HG03159 (cell line): Measurements from ENCODE around the gene CCDC117.
"Not testable (repeated sequence)": the region's sequence is repeated elsewhere in the genome, so short reads cannot be mapped to it uniquely, and the experiment has no call there.

Experiments
- ATAC-seq: cut with Tn5 transposase; IDR thresholded peaks from one replicate; pipeline ENCODE4 v1.9.1; 2021; ENCODE audit warnings: mild to moderate bottlenecking, moderate library complexity; ENCODE audit not compliant: unreplicated experiment

CCDC117 gene

GRCh38 chr22:28800308-28801041 is 28.0 kb downstream of the CCDC117 start, which contains the start of gene XBP1:
Gene XBP1 (minus strand): TSS chr22:28800569.
- ATAC-seq = peak; percentile 81

- ATAC-seq = no peak
These were observed 29.5 kb downstream of the CCDC117 start for GRCh38 chr22:28801845-28802594.

GRCh38 chr22:28802595-28803123 is 30.2 kb downstream of the CCDC117 start:
- ATAC-seq = no peak

- not testable (repeated sequence) for ATAC-seq
These were observed 32.9 kb downstream of the CCDC117 start for GRCh38 chr22:28805426-28805825.

GRCh38 chr22:28808716-28809355 is 36.3 kb downstream of the CCDC117 start:
- no peak for ATAC-seq

GRCh38 chr22:28810821-28811491 is 38.5 kb downstream of the CCDC117 start:
- ATAC-seq = no peak

- no peak for ATAC-seq
These were observed 40.0 kb downstream of the CCDC117 start for GRCh38 chr22:28812516-28812915.

GRCh38 chr22:28813772-28814518 is 41.5 kb downstream of the CCDC117 start:
- no peak for ATAC-seq

- ATAC-seq = no peak
These were observed 42.6 kb downstream of the CCDC117 start for GRCh38 chr22:28815111-28815510.

GRCh38 chr22:28815729-28816128 is 43.2 kb downstream of the CCDC117 start:
- ATAC-seq = no peak

GRCh38 chr22:28817064-28817463 is 44.6 kb downstream of the CCDC117 start:
- no peak for ATAC-seq

GRCh38 chr22:28817919-28818859 is 45.7 kb downstream of the CCDC117 start:
- ATAC-seq = no peak

GRCh38 chr22:28819253-28820096 is 47.0 kb downstream of the CCDC117 start:
- ATAC-seq = no peak

GRCh38 chr22:28820885-28821284 is 48.4 kb downstream of the CCDC117 start:
- no peak for ATAC-seq

- ATAC-seq = no peak
These were observed 49.0 kb downstream of the CCDC117 start for GRCh38 chr22:28821452-28821851.

GRCh38 chr22:28822930-28823551 is 50.5 kb downstream of the CCDC117 start:
- ATAC-seq = no peak

- not testable (repeated sequence) for ATAC-seq
These were observed 52.0 kb downstream of the CCDC117 start for GRCh38 chr22:28824455-28824854.

- not testable (repeated sequence) for ATAC-seq
These were observed 53.9 kb downstream of the CCDC117 start for GRCh38 chr22:28826430-28826829.
